K562 (cell line): ENCODE measurements around the gene DNAAF1. TPM values are rescaled to one million over a fixed set of nuclear protein-coding genes. Genes with fewer than 3 reads are reported as not detected.
A peak's percentile ranks its signal among the peaks of the same experiment; 100 is the strongest.

Experiments
- ATAC-seq: fragments of 200-7000 bp; cut with Tn5 transposase; 3 replicates; pipeline ENCODE4 v1.9.1; 2020; ENCODE audit warnings: moderate library complexity
- BruUV-seq: library from RNA; stranded (reverse); fragments of 400-500 nt; replicated peaks from 2 replicates; lab custom pipeline; 2021; lab: Mats Ljungman, UMichigan
- CTCF ChIA-PET: fragments of 300-600 bp; formaldehyde crosslinking; extraction: SDS; loops from one replicate; lab custom pipeline; 2021; ENCODE audit warnings: low intra/inter-chr PET ratio; lab: Yijun Ruan, JAX
- POLR2A ChIA-PET: fragments of 300-600, 350-650 bp; sonication (Branson Sonifier 250); formaldehyde crosslinking; extraction: SDS; loops from one replicate; lab custom pipeline; 2021; ENCODE audit warnings: antibody characterized with exemption, inconsistent platforms; lab: Yijun Ruan, JAX
- DNase-seq, 4 experiments: peaks; one replicate each; pipeline versions ENCODE4 v3.0.0 to v3.0.0-alpha.2; 2011 to 2018; ENCODE audit warnings: low spot score in 3 of 4, mixed read lengths in 3 of 4; ENCODE audit errors: extremely low read depth in 1 of 4
- FAIRE-seq: peaks from 2 replicates; lab custom pipeline; 2011; peaks lifted over from hg19 to GRCh38; lab: Jason Lieb, UNC
- H2AFZ ChIP-seq: 2 replicates; pipeline ENCODE4 v1.6.0; 2011; ENCODE audit warnings: low read depth, low read length, control low read depth, inconsistent platforms
- H3K27ac ChIP-seq: fragments of 200-600 bp; 3 replicates; pipeline ENCODE4 v1.8.0; 2011; ENCODE audit warnings: low read depth, mild to moderate bottlenecking, control low read depth, inconsistent platforms, low read length, moderate library complexity, mixed read lengths; ENCODE audit errors: extremely low read depth
- H3K27me3 ChIP-seq, 2 experiments: fragments of 300-600 bp in 1 of 2; 2 replicates in 1 of 2; 3 replicates in 1 of 2; pipeline versions ENCODE4 v1.6.0 to v1.8.0; 2011; ENCODE audit warnings: inconsistent platforms in 2 of 2, low read length in 2 of 2, mild to moderate bottlenecking in 1 of 2, mixed read lengths in 1 of 2, moderate library complexity in 1 of 2; ENCODE audit not compliant: control insufficient read depth in 2 of 2, insufficient read depth in 2 of 2
- H3K36me3 ChIP-seq: fragments of 300-600 bp; 3 replicates; pipeline ENCODE4 v1.8.0; 2011; ENCODE audit warnings: mild to moderate bottlenecking, low read length, inconsistent platforms; ENCODE audit not compliant: control insufficient read depth, insufficient read depth
- H3K4me1 ChIP-seq, 2 experiments: fragments of 200-600 bp in 1 of 2; replicated peaks in 1 of 2; 2 replicates in 1 of 2; 3 replicates in 1 of 2; pipeline versions ENCODE4 v1.5.1 to v1.8.0; 2011; ENCODE audit warnings: inconsistent platforms in 2 of 2, low read length in 2 of 2, mild to moderate bottlenecking in 1 of 2, mixed read lengths in 1 of 2, moderate library complexity in 1 of 2; ENCODE audit not compliant: control insufficient read depth in 2 of 2, insufficient read depth in 2 of 2
- H3K4me2 ChIP-seq: 2 replicates; pipeline ENCODE4 v1.6.1; 2011; ENCODE audit warnings: low read length, control low read depth, inconsistent platforms, mixed read lengths; ENCODE audit not compliant: insufficient read depth
- H3K4me3 ChIP-seq: fragments of 200-600 bp; sonication (generic), shearing (Covaris generic); 2 replicates; pipeline ENCODE4 v1.5.1; 2016; ENCODE audit warnings: control low read depth, inconsistent platforms
- H3K79me2 ChIP-seq: fragments of 200-600 bp; 3 replicates; pipeline ENCODE4 v1.8.0; 2011; ENCODE audit warnings: low read length, inconsistent platforms; ENCODE audit not compliant: control insufficient read depth, insufficient read depth
- H3K9ac ChIP-seq, 2 experiments: 2 replicates each; pipeline versions ENCODE4 v1.6.0 to v1.6.1; 2011; ENCODE audit warnings: low read depth in 2 of 2, low read length in 2 of 2, control low read depth in 1 of 2, inconsistent platforms in 1 of 2, mild to moderate bottlenecking in 1 of 2, mixed read lengths in 1 of 2; ENCODE audit not compliant: insufficient read depth in 1 of 2
- H3K9me1 ChIP-seq: one replicate; pipeline ENCODE4 v1.6.0; 2011; ENCODE audit warnings: inconsistent platforms, mild to moderate bottlenecking, low read length, moderate library complexity; ENCODE audit not compliant: control insufficient read depth, insufficient read depth
- H3K9me3 ChIP-seq: replicated peaks from 2 replicates; pipeline ENCODE4 v1.5.1; 2011; ENCODE audit warnings: low read depth, low read length, inconsistent platforms; ENCODE audit not compliant: control insufficient read depth, insufficient read depth
- H4K20me1 ChIP-seq: replicated peaks from 2 replicates; pipeline ENCODE4 v1.6.1; 2011; ENCODE audit warnings: low read length, inconsistent platforms, mixed read lengths; ENCODE audit not compliant: control insufficient read depth, insufficient read depth
- ATF1 ChIP-seq, 2 experiments: fragments of 450-650 bp in 1 of 2; IDR thresholded peaks; 2 replicates each; pipeline ENCODE4 v1.6.1; 2016; ENCODE audit warnings: missing compliant biosample characterization in 1 of 2, missing genetic modification characterization in 1 of 2
- ATF6 ChIP-seq: sonication (generic); formaldehyde crosslinking; IDR thresholded peaks from 2 replicates; pipeline ENCODE4 v1.4.0; 2020; ENCODE audit warnings: mild to moderate bottlenecking, missing genetic modification reagents
- EWSR1 ChIP-seq: fragments of 450-650 bp; IDR thresholded peaks from 2 replicates; pipeline ENCODE4 v1.6.1; 2018; ENCODE audit warnings: borderline replicate concordance, mild to moderate bottlenecking, low read depth, moderate library complexity; ENCODE audit not compliant: partially characterized antibody
- HDAC2 ChIP-seq: fragments of 450-650 bp; IDR thresholded peaks from 2 replicates; pipeline ENCODE4 v1.6.1; 2016; ENCODE audit warnings: mild to moderate bottlenecking
- MEF2D ChIP-seq: conservative IDR thresholded peaks from 2 replicates; pipeline ENCODE4 v1.6.1; 2016; ENCODE audit warnings: low read depth, missing genetic modification characterization, missing compliant biosample characterization
- MYNN ChIP-seq, 2 experiments: sonication (generic); formaldehyde crosslinking in 1 of 2; IDR thresholded peaks; 2 replicates each; pipeline versions ENCODE4 v1.5.0 to v1.6.1; 2016 to 2020; ENCODE audit warnings: antibody characterized with exemption in 1 of 2, missing genetic modification reagents in 1 of 2
- NFRKB ChIP-seq: fragments of 450-650 bp; IDR thresholded peaks from 2 replicates; pipeline ENCODE4 v1.6.1; 2016; ENCODE audit warnings: low read depth
- NR4A1 ChIP-seq, 2 experiments: fragments of 250-450 bp in 1 of 2; fragments of 450-650 bp in 1 of 2; sonication (Bioruptor Pico) in 1 of 2; IDR thresholded peaks; 2 replicates each; pipeline versions ENCODE4 v1.4.0 to v1.6.1; 2016 to 2020; ENCODE audit warnings: mild to moderate bottlenecking in 2 of 2, missing compliant biosample characterization in 1 of 2, missing genetic modification characterization in 1 of 2, moderate library complexity in 1 of 2
- PCBP2 ChIP-seq: fragments of 200-400 bp; formaldehyde crosslinking; IDR thresholded peaks from 2 replicates; pipeline ENCODE4 v1.6.1; 2018; ENCODE audit warnings: low read length, low read depth, mild to moderate bottlenecking, moderate library complexity; ENCODE audit not compliant: poor library complexity, severe bottlenecking
- PKNOX1 ChIP-seq: fragments of 450-650 bp; IDR thresholded peaks from 2 replicates; pipeline ENCODE4 v1.6.1; 2016
- SFPQ ChIP-seq: fragments of 200-400 bp; formaldehyde crosslinking; IDR thresholded peaks from 2 replicates; pipeline ENCODE4 v1.6.1; 2017; ENCODE audit warnings: mild to moderate bottlenecking, low read depth, low read length, moderate library complexity
- TOE1 ChIP-seq, 2 experiments: fragments of 450-650 bp in 1 of 2; sonication (generic) in 1 of 2; formaldehyde crosslinking in 1 of 2; IDR thresholded peaks; 2 replicates each; pipeline versions ENCODE4 v1.7.1 to v1.8.0; 2016 to 2022; ENCODE audit warnings: borderline replicate concordance in 2 of 2, mild to moderate bottlenecking in 2 of 2, antibody characterized with exemption in 1 of 2, inconsistent platforms in 1 of 2, low read depth in 1 of 2, missing genetic modification reagents in 1 of 2, moderate library complexity in 1 of 2
- ZNF644 ChIP-seq: fragments of 200-800 bp; sonication (Bioruptor generic); IDR thresholded peaks from 2 replicates; pipeline ENCODE4 v1.6.1; 2016; ENCODE audit warnings: low read depth, missing genetic modification characterization, missing compliant biosample characterization
- ZSCAN32 ChIP-seq: fragments of 450-650 bp; formaldehyde crosslinking; IDR thresholded peaks from 2 replicates; pipeline ENCODE4 v1.4.0; 2020; ENCODE audit warnings: mild to moderate bottlenecking, moderate library complexity
- WGBS: fragments of 100-300 bp; shearing (Covaris generic); methylation state at CpG from one replicate; pipeline ENCODE4 v1.1.6; 2016; ENCODE audit warnings: low coverage, mixed read lengths; ENCODE audit not compliant: insufficient coverage; ENCODE audit errors: missing lambda C conversion rate; 5-methylcytosine and 5-hydroxymethylcytosine counted together
- in situ Hi-C: fragments of 300-500 bp; cut with MboI; formaldehyde crosslinking; loops from 4 replicates; pipeline ENCODE4 v1.15.0; 2018; ENCODE audit warnings: inconsistent platforms, mixed read lengths
- intact Hi-C: fragments of 100-400 bp; cut with micrococcal nuclease; formaldehyde crosslinking; loops from 2 replicates; pipeline ENCODE4 v1.14.2; 2022
- polyA plus RNA-seq, 8 experiments: library from polyadenylated mRNA; depleted of rRNA in 4 of 8; stranded (reverse) in 5 of 8; unstranded in 3 of 8; fragments of >200 nt; fragmentation: Nextera tagmentation in 2 of 8; fragmentation: Illumina TruSeq in 1 of 8; extraction: Ambion mirVana in 2 of 8; extraction: Trizol in 1 of 8; gene quantifications; 2 replicates each; pipeline versions ENCODE4 v1.2.1 to v1.2.3, GENCODE V29; 2011 to 2014; ENCODE audit warnings: inconsistent platforms in 1 of 8, missing spikeins in 1 of 8
- total RNA-seq, 7 experiments: library from RNA; depleted of rRNA in 6 of 7; stranded (reverse); fragments of >200 nt in 6 of 7; fragmentation: Illumina TruSeq in 2 of 7; extraction: Trizol in 2 of 7; gene quantifications; 2 replicates each; pipeline versions ENCODE4 v1.2.1 to v1.2.3, GENCODE V29; 2011 to 2021; ENCODE audit warnings: low replicate concordance in 1 of 7

Gene DNAAF1
- total and polyA plus RNA-seq, 9 of the 15 experiments (the other 6 are each of a cell fraction or from before 2014, with no cell fraction given), result 0.01 TPM; not detected in 8

GRCh38 chr16:84175350-84176081 lies 30.4 kb downstream of the DNAAF1 start:
- no peak overlapping the region for H3K4me3 ChIP-seq
- no peak for TF ChIP-seq ATF1 (CRISPR knock-in tag; IDR thresholded peaks at IDR 0.05)
- TF ChIP-seq ATF1 (tag; IDR thresholded peaks at IDR 0.05), result peak; percentile 78
- no peak for TF ChIP-seq SFPQ
- TF ChIP-seq EWSR1, result no peak
- TF ChIP-seq ZNF644, result no peak
- TF ChIP-seq ZSCAN32 (CRISPR knock-in tag), result no peak
- 0 out of 2 replicates have a peak, but pooled peaks have one; percentile 23 for TF ChIP-seq MEF2D
- TF ChIP-seq MYNN (IDR thresholded peaks at IDR 0.05), result 0 out of 2 replicates have a peak, but pooled peaks have one; percentile 52
- TF ChIP-seq MYNN (CRISPR knock-in tag; IDR thresholded peaks at IDR 0.05), result no peak
- no peak for TF ChIP-seq PCBP2
- no peak for TF ChIP-seq TOE1 (IDR thresholded peaks at IDR 0.05; ENCODE audit: borderline replicate concordance)
- TF ChIP-seq TOE1 (CRISPR knock-in tag; IDR thresholded peaks at IDR 0.05; ENCODE audit: borderline replicate concordance, low read depth), result no peak
- no peak for TF ChIP-seq HDAC2
- TF ChIP-seq NR4A1 (CRISPR knock-in tag; IDR thresholded peaks at IDR 0.05), result no peak
- no peak for TF ChIP-seq NR4A1 (tag; IDR thresholded peaks at IDR 0.05)
- TF ChIP-seq ATF6 (CRISPR knock-in tag), result no peak
- no peak for TF ChIP-seq NFRKB
- no peak for TF ChIP-seq PKNOX1

More at GRCh38 chr16:84175350-84176081, 30.4 kb downstream of the DNAAF1 start:
- ChIA-PET CTCF (interaction anchor here (0.6 to 0.7 kb wide), 4 partner anchors 87 to 354 kb away, joined by 3 to 4 read pairs (median 3); no protein-coding TSS in a partner anchor), POLR2A (interaction anchor here (0.7 kb wide), 3 partner anchors 9 to 114 kb away, joined by 3 to 4 read pairs (median 4); no protein-coding TSS in a partner anchor)
- Histone ChIP-seq H3K27ac (no peak overlapping the region), H3K79me2 (no peaks in the 10 kb centered on the region), H4K20me1 (peaks cover 20% of the 10 kb centered on the region), H3K36me3 (peaks cover 30% of the 10 kb centered on the region; the same call in 1 of the 3 replicates), H3K9ac (0 out of 4 replicates have a peak overlapping the region, but pooled peaks of 1 of the 2 experiments have one; percentile 12), H3K27me3 (peaks cover 5 to 26% of the 10 kb centered on the region in 2 experiments; a peak in 4 of 5 replicates), H3K9me3 (no peaks in the 10 kb centered on the region), H2AFZ (peak overlapping the region; percentile 18; the same call in 1 of the 2 replicates), H3K4me1 (peaks cover 7 to 36% of the 10 kb centered on the region in 2 experiments; a peak in 3 of 5 replicates), H3K9me1 (no peaks in the 10 kb centered on the region), H3K4me2 (no peak overlapping the region)
- DNase-seq, result peak; percentile 76 to 85 (median 80)
- ATAC-seq, result peak; percentile 92
- in situ Hi-C loops, result no loop called here
- WGBS, result 20% methylated on average over 10 of the region's 10 CpGs
- no TSS peak for BruUV-seq
- intact Hi-C loops, result loop anchor here (1.0 to 5.0 kb wide), 3 partner anchors 35 to 218 kb away; no protein-coding TSS in a partner anchor
- peak; percentile 96 for FAIRE-seq
